Nephron (organoid): Measurements from ENCODE around the gene NRXN2.

Source experiments
- H3K27ac Mint-ChIP-seq, 3 experiments: 2 replicates each; pipeline ENCODE4 v1.8.0; 2020; ENCODE audit warnings: mixed read lengths in 3 of 3, mild to moderate bottlenecking in 2 of 3, moderate library complexity in 1 of 3
- H3K27me3 Mint-ChIP-seq: 2 replicates; pipeline ENCODE4 v1.8.0; 2021; ENCODE audit warnings: low read depth, mild to moderate bottlenecking, moderate library complexity, mixed read lengths
- H3K36me3 Mint-ChIP-seq: 2 replicates; pipeline ENCODE4 v1.8.0; 2020; ENCODE audit warnings: low read depth, mixed read lengths
- H3K4me1 Mint-ChIP-seq: 2 replicates; pipeline ENCODE4 v1.8.0; 2020; ENCODE audit warnings: mixed read lengths
- H3K4me3 Mint-ChIP-seq, 3 experiments: 2 replicates each; pipeline ENCODE4 v1.8.0; 2020; ENCODE audit warnings: mild to moderate bottlenecking in 3 of 3, mixed read lengths in 3 of 3, moderate library complexity in 2 of 3
- H3K9me3 Mint-ChIP-seq: 2 replicates; pipeline ENCODE4 v1.8.0; 2020; ENCODE audit warnings: mixed read lengths
- TF ChIP-seq, protein P1 (sequence below), 3 experiments: fragments of 200-600 bp; sonication (generic); IDR thresholded peaks; one replicate each; pipeline ENCODE4 v1.5.0; 2021; ENCODE audit warnings: antibody characterized with exemption in 3 of 3; ENCODE audit not compliant: unreplicated experiment in 3 of 3

The NRXN2 gene

DNA sequence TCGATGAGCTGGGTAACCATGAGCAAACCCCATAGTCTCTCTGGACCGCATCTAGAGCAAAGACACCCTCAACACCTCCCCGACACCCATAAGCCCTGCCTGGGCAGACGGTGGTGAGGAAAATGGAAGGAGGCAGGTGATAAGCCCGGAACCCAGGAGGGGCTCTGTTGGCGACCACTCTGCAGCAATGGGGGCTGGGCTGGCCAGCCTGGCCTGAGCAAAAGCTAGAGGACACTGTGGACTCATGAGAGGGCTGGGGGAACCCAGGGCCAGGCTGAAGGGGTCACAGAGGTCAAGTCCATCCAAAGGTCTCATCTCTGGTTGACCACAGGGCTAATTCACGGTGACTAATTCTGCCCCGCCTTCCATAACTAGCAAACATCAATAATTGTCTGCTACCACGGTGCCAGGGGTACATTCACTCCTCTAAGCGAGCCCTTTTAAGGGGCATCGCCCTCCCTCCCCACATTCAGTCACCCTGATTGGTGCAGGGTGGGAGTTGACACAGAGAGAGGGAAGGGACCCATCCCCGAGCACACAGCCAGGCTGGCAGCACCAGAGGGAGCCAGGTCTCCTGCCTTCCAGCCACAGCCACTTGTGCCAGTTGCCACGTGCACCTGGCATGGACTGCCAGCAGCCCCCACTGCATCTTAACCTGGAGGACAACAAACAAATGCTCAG, 32.8 kb upstream of the NRXN2 start:
- TF ChIP-seq, protein P1, sequence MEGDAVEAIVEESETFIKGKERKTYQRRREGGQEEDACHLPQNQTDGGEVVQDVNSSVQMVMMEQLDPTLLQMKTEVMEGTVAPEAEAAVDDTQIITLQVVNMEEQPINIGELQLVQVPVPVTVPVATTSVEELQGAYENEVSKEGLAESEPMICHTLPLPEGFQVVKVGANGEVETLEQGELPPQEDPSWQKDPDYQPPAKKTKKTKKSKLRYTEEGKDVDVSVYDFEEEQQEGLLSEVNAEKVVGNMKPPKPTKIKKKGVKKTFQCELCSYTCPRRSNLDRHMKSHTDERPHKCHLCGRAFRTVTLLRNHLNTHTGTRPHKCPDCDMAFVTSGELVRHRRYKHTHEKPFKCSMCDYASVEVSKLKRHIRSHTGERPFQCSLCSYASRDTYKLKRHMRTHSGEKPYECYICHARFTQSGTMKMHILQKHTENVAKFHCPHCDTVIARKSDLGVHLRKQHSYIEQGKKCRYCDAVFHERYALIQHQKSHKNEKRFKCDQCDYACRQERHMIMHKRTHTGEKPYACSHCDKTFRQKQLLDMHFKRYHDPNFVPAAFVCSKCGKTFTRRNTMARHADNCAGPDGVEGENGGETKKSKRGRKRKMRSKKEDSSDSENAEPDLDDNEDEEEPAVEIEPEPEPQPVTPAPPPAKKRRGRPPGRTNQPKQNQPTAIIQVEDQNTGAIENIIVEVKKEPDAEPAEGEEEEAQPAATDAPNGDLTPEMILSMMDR (IDR thresholded peaks at IDR 0.05; ENCODE audit: unreplicated experiment in 3 of 3) = no peak
- peaks cover 27% of the 10 kb centered on the region for H3K4me1 Mint-ChIP-seq
- H3K9me3 Mint-ChIP-seq = no peaks in the 10 kb centered on the region
- H3K36me3 Mint-ChIP-seq = peaks cover 7% of the 10 kb centered on the region
- H3K27me3 Mint-ChIP-seq = no peaks in the 10 kb centered on the region
- H3K27ac Mint-ChIP-seq = no peak overlapping the region
- no peak overlapping the region for H3K4me3 Mint-ChIP-seq

DNA sequence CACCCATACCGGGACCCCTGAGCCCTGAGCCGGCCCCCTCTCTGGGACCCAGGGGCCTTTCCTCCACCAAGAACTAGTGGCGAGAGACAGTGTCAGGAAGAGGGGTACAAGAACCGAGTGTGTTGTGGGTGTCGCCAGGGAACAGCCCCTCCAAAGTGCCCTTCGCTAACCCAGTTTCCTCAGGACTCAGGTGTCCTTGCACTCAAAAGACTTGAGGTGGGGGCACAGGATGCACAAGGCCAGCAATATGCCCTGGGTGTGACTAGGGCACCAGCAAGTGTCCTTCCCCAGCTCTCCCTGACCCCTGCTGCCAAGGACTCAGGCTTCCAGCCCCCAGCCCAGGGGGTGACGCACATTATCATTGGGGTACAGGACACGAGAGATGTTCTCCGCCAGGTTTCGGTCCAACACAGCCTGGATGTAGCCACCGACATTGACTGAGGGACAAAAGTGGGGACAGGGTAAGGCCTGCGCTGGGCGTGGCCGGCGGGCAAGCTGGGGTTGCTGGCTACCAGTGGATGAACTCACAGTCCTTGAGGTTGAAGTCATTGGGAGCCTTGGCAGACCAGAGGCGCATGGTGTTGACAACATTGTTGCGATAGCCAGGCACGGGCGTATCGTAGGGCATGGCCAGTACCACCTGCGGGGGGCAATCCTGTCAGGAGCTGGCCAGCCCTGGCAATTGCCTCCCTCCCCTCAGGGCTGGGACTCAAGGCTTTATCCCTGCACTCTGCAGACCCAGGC, 32.1 kb upstream of the NRXN2 start:
- H3K4me3 Mint-ChIP-seq = no peak overlapping the region
- TF ChIP-seq, protein P1 (IDR thresholded peaks at IDR 0.05; ENCODE audit: unreplicated experiment in 3 of 3) = no peak
- peaks cover 7% of the 10 kb centered on the region for H3K36me3 Mint-ChIP-seq
- H3K9me3 Mint-ChIP-seq = no peaks in the 10 kb centered on the region
- peaks cover 20% of the 10 kb centered on the region for H3K4me1 Mint-ChIP-seq
- H3K27me3 Mint-ChIP-seq = peaks cover 3% of the 10 kb centered on the region
- no peak overlapping the region for H3K27ac Mint-ChIP-seq

DNA sequence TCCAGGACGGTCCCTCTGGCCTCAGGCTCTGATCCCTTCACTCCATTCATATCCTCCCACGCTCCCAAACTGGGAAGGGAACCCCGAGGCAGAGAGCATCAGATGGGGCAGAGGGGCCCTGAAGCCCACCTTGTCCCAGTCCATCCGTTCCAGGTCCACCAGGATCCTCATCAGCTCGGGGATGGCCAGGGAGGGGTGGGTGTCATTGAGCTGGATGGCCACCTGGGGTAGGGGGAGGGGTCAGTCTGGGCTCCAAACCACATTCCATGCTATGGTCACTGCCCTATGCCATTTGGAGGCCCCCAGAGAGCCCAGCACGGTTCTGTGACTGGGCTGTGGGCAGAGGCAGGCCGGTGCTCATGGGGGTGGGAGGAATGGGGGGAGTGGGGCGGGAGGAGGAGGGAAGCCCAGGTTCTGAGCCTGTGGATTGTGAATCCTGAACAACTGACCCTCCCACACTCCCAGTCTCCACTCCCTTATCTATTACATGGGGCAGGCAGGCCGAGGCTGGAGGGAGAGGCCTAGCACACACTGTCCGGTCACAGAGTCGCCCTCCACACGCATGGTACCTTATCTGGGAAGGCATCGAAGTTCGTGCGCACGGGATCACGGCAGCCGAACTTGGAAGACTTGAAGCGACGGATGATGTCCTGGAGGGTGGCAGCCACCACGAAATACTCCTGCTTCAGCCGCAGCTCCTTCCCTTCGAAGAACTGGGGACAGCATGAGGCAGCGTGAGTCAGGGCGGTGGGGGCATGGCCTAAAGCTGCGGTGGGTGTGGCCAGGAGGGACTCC, 31.3 kb upstream of the NRXN2 start:
- H3K9me3 Mint-ChIP-seq = no peaks in the 10 kb centered on the region
- H3K4me3 Mint-ChIP-seq = no peak overlapping the region
- TF ChIP-seq, protein P1 (IDR thresholded peaks at IDR 0.05; ENCODE audit: unreplicated experiment in 3 of 3) = no peak
- no peak overlapping the region for H3K27ac Mint-ChIP-seq
- peaks cover 12% of the 10 kb centered on the region for H3K4me1 Mint-ChIP-seq
- H3K36me3 Mint-ChIP-seq = peaks cover 7% of the 10 kb centered on the region
- H3K27me3 Mint-ChIP-seq = peaks cover 5% of the 10 kb centered on the region

DNA sequence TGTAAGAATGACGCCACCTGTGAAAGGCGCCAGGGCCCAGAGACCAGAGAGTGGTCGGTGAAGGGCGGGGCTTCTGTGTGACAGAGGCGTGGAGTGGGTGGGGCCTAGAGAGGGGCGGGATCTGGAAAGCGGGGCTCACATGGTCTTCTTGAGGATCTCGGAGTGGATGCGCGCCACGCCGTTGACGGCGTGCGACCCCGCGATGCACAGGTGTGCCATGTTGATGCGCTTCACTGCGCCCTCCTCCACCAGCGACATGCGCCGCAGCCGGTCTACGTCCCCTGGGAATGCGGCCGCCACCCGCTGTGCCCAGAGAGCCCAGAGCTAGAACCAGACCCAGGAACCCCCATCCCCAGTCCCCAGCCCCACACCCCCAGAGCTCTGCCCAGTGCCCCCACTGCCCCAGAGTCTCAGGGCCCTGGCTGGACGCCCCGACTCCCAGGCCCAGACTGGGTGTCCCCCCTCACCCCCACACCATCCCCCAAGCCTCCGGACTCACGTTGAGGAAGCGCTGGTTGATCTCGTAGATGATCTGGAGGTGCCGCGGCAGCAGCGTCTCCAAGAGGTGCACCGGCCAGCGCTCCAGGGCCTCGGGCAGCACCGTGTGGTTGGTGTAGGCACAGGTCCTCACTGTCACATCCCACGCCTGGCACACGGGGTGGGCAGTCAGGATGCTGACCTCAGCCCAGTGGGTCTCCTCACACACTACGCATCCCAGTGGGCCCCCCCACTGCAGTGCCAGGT, 30.6 kb upstream of the NRXN2 start:
- no peaks in the 10 kb centered on the region for H3K9me3 Mint-ChIP-seq
- TF ChIP-seq, protein P1 (IDR thresholded peaks at IDR 0.05; ENCODE audit: unreplicated experiment in 3 of 3) = no peak
- H3K27me3 Mint-ChIP-seq = peaks cover 5% of the 10 kb centered on the region
- peaks cover 11% of the 10 kb centered on the region for H3K4me1 Mint-ChIP-seq
- no peak overlapping the region for H3K4me3 Mint-ChIP-seq
- no peak overlapping the region for H3K27ac Mint-ChIP-seq
- H3K36me3 Mint-ChIP-seq = peaks cover 7% of the 10 kb centered on the region

DNA sequence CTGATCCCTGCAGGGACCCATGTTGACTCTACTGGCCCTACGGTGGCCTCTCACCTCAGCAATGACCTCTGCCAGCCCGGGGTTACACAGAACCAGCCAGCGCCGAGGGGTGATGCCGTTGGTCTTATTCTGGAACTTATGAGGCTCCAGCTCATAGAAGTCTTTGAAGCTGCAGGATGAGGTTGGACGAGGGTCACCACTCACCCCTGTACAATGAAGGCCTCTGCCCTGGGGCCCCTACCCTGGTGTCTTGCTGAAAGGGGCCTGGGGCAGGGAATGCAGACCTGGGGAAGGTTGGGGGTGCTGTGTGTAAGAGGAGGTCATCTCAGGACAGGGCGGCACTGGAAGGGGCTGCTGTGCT, 30.0 kb upstream of the NRXN2 start:
- Mint-ChIP-seq H3K36me3 (peaks cover 7% of the 10 kb centered on the region), H3K27ac (peak overlapping the region in 1 of 3 experiments; percentile 18), H3K4me1 (peaks cover 16% of the 10 kb centered on the region), H3K9me3 (no peaks in the 10 kb centered on the region), H3K27me3 (peaks cover 5% of the 10 kb centered on the region), H3K4me3 (no peak overlapping the region)
- TF ChIP-seq, protein P1 (IDR thresholded peaks at IDR 0.05; ENCODE audit: unreplicated experiment in 3 of 3) = no peak
